ENCODE data around the gene PDIA5. TPM values are rescaled to one million over a fixed set of nuclear protein-coding genes. Genes with fewer than 3 reads are reported as not detected.

The PDIA5 gene
- total RNA-seq, 2 experiments from 2014 or later = 8.1 to 11.7 TPM

DNA sequence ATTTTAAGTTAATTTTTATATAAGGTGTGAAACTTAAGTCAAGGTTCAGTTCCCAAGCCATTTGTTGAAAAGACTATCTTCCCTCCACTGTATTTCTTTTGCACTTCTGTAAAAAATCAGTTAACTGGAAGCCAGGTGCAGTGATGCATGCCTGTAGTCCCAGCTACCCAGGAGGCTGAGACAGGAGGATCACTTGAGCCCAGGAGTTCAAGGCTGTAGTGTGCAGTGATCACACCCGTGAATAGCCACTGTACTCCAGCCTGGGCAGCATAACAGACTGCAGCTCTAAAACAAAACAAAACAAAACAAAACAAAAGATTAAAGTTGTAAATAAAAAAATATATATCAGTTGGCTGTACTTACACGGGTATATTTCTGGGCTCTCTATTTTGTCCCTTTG lies 101.8 kb downstream of the PDIA5 start:
- H3K36me3 ChIP-seq (ENCODE audit: insufficient read depth, low read length) = peaks cover 13% of the 10 kb centered on the region
- H3K9me3 ChIP-seq (ENCODE audit: low read length) = no peaks in the 10 kb centered on the region
- H2AFZ ChIP-seq (ENCODE audit: low read length) = no peak overlapping the region
- ChIA-PET POLR2A (no interaction called here), CTCF (ENCODE audit: unreplicated experiment) (no interaction called here)
- H4K20me1 ChIP-seq (ENCODE audit: insufficient read depth, low read length) = no peaks in the 10 kb centered on the region
- no peak overlapping the region for H3K4me3 ChIP-seq (ENCODE audit: low read depth, low read length, poor library complexity, severe bottlenecking)
- H3K9me2 ChIP-seq (ENCODE audit: insufficient read depth, low read length) = no peaks in the 10 kb centered on the region
- H3K79me2 ChIP-seq (ENCODE audit: insufficient read depth, low read depth, low read length) = no peaks in the 10 kb centered on the region
- TF ChIP-seq EZH2phosphoT487 (IDR thresholded peaks at IDR 0.05; ENCODE audit: borderline replicate concordance, low read depth, low read length) = no peak
- TF ChIP-seq, protein P1, sequence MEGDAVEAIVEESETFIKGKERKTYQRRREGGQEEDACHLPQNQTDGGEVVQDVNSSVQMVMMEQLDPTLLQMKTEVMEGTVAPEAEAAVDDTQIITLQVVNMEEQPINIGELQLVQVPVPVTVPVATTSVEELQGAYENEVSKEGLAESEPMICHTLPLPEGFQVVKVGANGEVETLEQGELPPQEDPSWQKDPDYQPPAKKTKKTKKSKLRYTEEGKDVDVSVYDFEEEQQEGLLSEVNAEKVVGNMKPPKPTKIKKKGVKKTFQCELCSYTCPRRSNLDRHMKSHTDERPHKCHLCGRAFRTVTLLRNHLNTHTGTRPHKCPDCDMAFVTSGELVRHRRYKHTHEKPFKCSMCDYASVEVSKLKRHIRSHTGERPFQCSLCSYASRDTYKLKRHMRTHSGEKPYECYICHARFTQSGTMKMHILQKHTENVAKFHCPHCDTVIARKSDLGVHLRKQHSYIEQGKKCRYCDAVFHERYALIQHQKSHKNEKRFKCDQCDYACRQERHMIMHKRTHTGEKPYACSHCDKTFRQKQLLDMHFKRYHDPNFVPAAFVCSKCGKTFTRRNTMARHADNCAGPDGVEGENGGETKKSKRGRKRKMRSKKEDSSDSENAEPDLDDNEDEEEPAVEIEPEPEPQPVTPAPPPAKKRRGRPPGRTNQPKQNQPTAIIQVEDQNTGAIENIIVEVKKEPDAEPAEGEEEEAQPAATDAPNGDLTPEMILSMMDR (conservative IDR thresholded peaks at IDR 0.05; ENCODE audit: low read length) = no peak
- intact Hi-C loops (cut with micrococcal nuclease; ENCODE audit: unreplicated experiment) = no loop called here
- no peaks in the 10 kb centered on the region for H3K4me1 ChIP-seq (ENCODE audit: insufficient read depth, low read length, poor library complexity, severe bottlenecking)
- no peak overlapping the region for H3K4me2 ChIP-seq (ENCODE audit: low read length)
- no peak for DNase-seq (ENCODE audit: low spot score)
- H3K27ac ChIP-seq (ENCODE audit: low read depth, low read length, poor library complexity, severe bottlenecking) = no peak overlapping the region
- BruUV-seq (replicated peaks) = no TSS peak

GRCh38 chr3:123169492-123169929 lies 102.7 kb downstream of the PDIA5 start:
- ChIA-PET CTCF (ENCODE audit: unreplicated experiment) (no interaction called here), POLR2A (no interaction called here)
- BruUV-seq (replicated peaks) = no TSS peak
- no peaks in the 10 kb centered on the region for H3K9me2 ChIP-seq (ENCODE audit: insufficient read depth, low read length)
- intact Hi-C loops (cut with micrococcal nuclease; ENCODE audit: unreplicated experiment) = no loop called here
- no peak overlapping the region for H2AFZ ChIP-seq (ENCODE audit: low read length)
- TF ChIP-seq, protein P1 (conservative IDR thresholded peaks at IDR 0.05; ENCODE audit: low read length) = no peak
- no peak for TF ChIP-seq EZH2phosphoT487 (IDR thresholded peaks at IDR 0.05; ENCODE audit: borderline replicate concordance, low read depth, low read length)
- H3K27ac ChIP-seq (ENCODE audit: low read depth, low read length, poor library complexity, severe bottlenecking) = no peak overlapping the region
- DNase-seq (ENCODE audit: low spot score) = no peak
- no peaks in the 10 kb centered on the region for H4K20me1 ChIP-seq (ENCODE audit: insufficient read depth, low read length)
- no peaks in the 10 kb centered on the region for H3K79me2 ChIP-seq (ENCODE audit: insufficient read depth, low read depth, low read length)
- no peak overlapping the region for H3K4me2 ChIP-seq (ENCODE audit: low read length)
- H3K4me1 ChIP-seq (ENCODE audit: insufficient read depth, low read length, poor library complexity, severe bottlenecking) = no peaks in the 10 kb centered on the region
- H3K9me3 ChIP-seq (ENCODE audit: low read length) = no peaks in the 10 kb centered on the region
- H3K4me3 ChIP-seq (ENCODE audit: low read depth, low read length, poor library complexity, severe bottlenecking) = no peak overlapping the region
- peaks cover 9% of the 10 kb centered on the region for H3K36me3 ChIP-seq (ENCODE audit: insufficient read depth, low read length)

DNA sequence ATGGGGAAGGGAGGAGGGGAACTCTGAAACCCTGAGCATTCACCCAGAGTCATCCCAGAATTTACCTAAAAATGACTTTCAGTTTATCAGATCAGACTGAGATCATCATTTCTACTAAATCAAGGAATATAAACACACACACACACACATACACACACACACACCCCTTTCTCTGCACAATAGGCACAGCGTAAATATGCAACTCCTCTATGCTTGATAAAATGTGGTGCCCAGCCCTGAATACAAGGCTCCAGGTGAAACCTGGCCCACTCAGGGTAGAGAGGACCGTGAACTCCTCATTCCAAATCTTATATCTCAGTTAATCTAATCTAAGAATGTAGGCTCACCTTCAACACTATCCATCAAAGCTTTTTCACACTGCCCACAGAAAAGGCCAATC lies 103.1 kb downstream of the PDIA5 start:
- Histone ChIP-seq H3K4me2 (ENCODE audit: low read length) (no peak overlapping the region), H3K9me3 (ENCODE audit: low read length) (no peaks in the 10 kb centered on the region), H3K79me2 (ENCODE audit: insufficient read depth, low read depth, low read length) (no peaks in the 10 kb centered on the region), H4K20me1 (ENCODE audit: insufficient read depth, low read length) (no peaks in the 10 kb centered on the region), H3K4me3 (ENCODE audit: low read depth, low read length, poor library complexity, severe bottlenecking) (no peak overlapping the region), H3K27ac (ENCODE audit: low read depth, low read length, poor library complexity, severe bottlenecking) (no peak overlapping the region), H2AFZ (ENCODE audit: low read length) (no peak overlapping the region), H3K4me1 (ENCODE audit: insufficient read depth, low read length, poor library complexity, severe bottlenecking) (no peaks in the 10 kb centered on the region), H3K36me3 (ENCODE audit: insufficient read depth, low read length) (peaks cover 4% of the 10 kb centered on the region), H3K9me2 (ENCODE audit: insufficient read depth, low read length) (no peaks in the 10 kb centered on the region)
- TF ChIP-seq EZH2phosphoT487 (IDR thresholded peaks at IDR 0.05; ENCODE audit: borderline replicate concordance, low read depth, low read length) = no peak
- TF ChIP-seq, protein P1 (conservative IDR thresholded peaks at IDR 0.05; ENCODE audit: low read length) = no peak
- CTCF ChIA-PET (ENCODE audit: unreplicated experiment) = no interaction called here
- DNase-seq (ENCODE audit: low spot score) = no peak
- no TSS peak for BruUV-seq (replicated peaks)
- intact Hi-C loops (cut with micrococcal nuclease; ENCODE audit: unreplicated experiment) = no loop called here
- POLR2A ChIA-PET = no interaction called here
